SK-N-MC (cell line): ENCODE results near the gene SF3B6.

Experiments
- EZH2 ChIP-seq: fragments of 200-600 bp; sonication (generic); IDR thresholded peaks from one replicate; pipeline ENCODE4 v1.6.1; 2017; ENCODE audit warnings: antibody characterized with exemption
- FOXP2 ChIP-seq: optimal IDR thresholded peaks from 2 replicates; pipeline ENCODE3; 2011; ENCODE audit warnings: mild to moderate bottlenecking, moderate library complexity; ENCODE audit not compliant: insufficient read depth; ENCODE audit errors: extremely low read length, control extremely low read depth
- POLR2AphosphoS5 ChIP-seq: IDR thresholded peaks from 2 replicates; pipeline ENCODE4 v1.6.1; 2012; ENCODE audit warnings: mild to moderate bottlenecking, low read depth, low read length, borderline replicate concordance

GRCh38 chr2:24049485-24050021 is 26.6 kb downstream of the SF3B6 start, which contains the start of gene FKBP1B:
- no peak for TF ChIP-seq EZH2
- peak; percentile 16; the same call in 1 of the 2 replicates for TF ChIP-seq POLR2AphosphoS5
- TF ChIP-seq FOXP2: no peak
